ENCODE data around the gene DUSP2. TPM values are rescaled to one million over a fixed set of nuclear protein-coding genes. Genes with fewer than 3 reads are reported as not detected.

DUSP2 gene
- total and polyA plus RNA-seq, 2 experiments from 2014 or later: 6.6 to 13.0 TPM

DNA sequence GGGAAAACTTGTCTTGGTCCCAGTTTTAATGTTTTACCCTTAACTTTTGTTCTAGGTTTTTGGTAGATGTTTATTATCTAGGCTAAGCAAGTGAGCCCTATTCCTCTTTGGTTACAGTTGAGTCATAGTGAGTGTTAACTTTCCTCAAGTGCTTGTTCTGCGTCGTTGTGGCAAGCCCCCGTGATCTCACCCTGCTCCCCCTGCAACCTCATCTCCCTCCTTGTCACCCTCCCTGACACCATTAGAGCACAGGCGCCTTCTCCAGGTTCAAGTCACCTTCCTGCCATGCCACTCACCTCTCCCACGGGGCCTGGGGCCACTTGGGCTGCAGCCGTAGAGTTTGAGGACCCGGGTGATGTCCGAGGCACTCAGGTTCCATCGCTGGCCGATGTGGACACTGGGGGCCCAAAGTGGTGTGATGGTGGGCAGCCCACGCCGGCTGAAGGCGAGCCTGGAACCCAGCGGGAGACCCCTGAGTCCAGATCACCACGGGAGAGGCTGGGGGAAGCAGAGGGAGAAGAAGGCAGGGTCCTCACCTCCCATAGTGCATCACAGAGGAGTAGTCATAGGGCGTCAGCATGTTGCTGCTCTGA, 15.6 kb downstream of the DUSP2 start (continued):
- no peak for TF ChIP-seq ZNF114 (CRISPR knock-in tag; IDR thresholded peaks at IDR 0.05)
- TF ChIP-seq EZH2phosphoT487 (IDR thresholded peaks at IDR 0.05; ENCODE audit: unreplicated experiment): no peak
- TF ChIP-seq CREB1 (CRISPR knock-in tag; IDR thresholded peaks at IDR 0.05; ENCODE audit: low read depth): no peak

GRCh38 chr2:96128456-96128855, 16.8 kb downstream of the DUSP2 start:
- DNase-seq (ENCODE audit: low spot score) (no peak), ATAC-seq (no peak)
- Histone ChIP-seq H4K20me1 (replicated peaks; ENCODE audit: insufficient read depth) (no peaks in the 10 kb centered on the region), H3K36me3 (ENCODE audit: insufficient read depth) (no peaks in the 10 kb centered on the region), H3K27ac (ENCODE audit: low read depth) (no peak overlapping the region), H3K4me2 (no peak overlapping the region), H2AFZ (no peak overlapping the region), H3K27me3 (ENCODE audit: insufficient read depth) (no peaks in the 10 kb centered on the region), H3K79me2 (replicated peaks; ENCODE audit: insufficient read depth) (no peaks in the 10 kb centered on the region), H3K9me2 (ENCODE audit: insufficient read depth) (no peaks in the 10 kb centered on the region), H3K4me3 (no peak overlapping the region), H3F3A (replicated peaks; ENCODE audit: low read depth) (no peaks in the 10 kb centered on the region), H3K4me1 (ENCODE audit: insufficient read depth) (no peaks in the 10 kb centered on the region)
- no peaks in the 10 kb centered on the region for H3K4me1 Mint-ChIP-seq
- H3K27ac Mint-ChIP-seq: no peak overlapping the region
- H3K9me3 Mint-ChIP-seq: no peaks in the 10 kb centered on the region
- peaks cover 7% of the 10 kb centered on the region for H3K27me3 Mint-ChIP-seq (ENCODE audit: insufficient read depth, low read depth, poor library complexity)
- no peak for TF ChIP-seq CTCF (conservative IDR thresholded peaks at IDR 0.05; ENCODE audit: low read depth in 2 of 2)
- TF ChIP-seq ZNF114 (CRISPR knock-in tag; IDR thresholded peaks at IDR 0.05): no peak
- TF ChIP-seq NANOG (IDR thresholded peaks at IDR 0.05; ENCODE audit: borderline replicate concordance): no peak
- TF ChIP-seq JUNB (IDR thresholded peaks at IDR 0.05; ENCODE audit: unreplicated experiment): no peak
- no peak for TF ChIP-seq STAT1 (IDR thresholded peaks at IDR 0.05; ENCODE audit: unreplicated experiment)
- no peak for TF ChIP-seq POLR2AphosphoS5 (IDR thresholded peaks at IDR 0.05; ENCODE audit: low read depth)
- no peak for TF ChIP-seq EZH2phosphoT487 (IDR thresholded peaks at IDR 0.05; ENCODE audit: unreplicated experiment)
- TF ChIP-seq, protein P1, sequence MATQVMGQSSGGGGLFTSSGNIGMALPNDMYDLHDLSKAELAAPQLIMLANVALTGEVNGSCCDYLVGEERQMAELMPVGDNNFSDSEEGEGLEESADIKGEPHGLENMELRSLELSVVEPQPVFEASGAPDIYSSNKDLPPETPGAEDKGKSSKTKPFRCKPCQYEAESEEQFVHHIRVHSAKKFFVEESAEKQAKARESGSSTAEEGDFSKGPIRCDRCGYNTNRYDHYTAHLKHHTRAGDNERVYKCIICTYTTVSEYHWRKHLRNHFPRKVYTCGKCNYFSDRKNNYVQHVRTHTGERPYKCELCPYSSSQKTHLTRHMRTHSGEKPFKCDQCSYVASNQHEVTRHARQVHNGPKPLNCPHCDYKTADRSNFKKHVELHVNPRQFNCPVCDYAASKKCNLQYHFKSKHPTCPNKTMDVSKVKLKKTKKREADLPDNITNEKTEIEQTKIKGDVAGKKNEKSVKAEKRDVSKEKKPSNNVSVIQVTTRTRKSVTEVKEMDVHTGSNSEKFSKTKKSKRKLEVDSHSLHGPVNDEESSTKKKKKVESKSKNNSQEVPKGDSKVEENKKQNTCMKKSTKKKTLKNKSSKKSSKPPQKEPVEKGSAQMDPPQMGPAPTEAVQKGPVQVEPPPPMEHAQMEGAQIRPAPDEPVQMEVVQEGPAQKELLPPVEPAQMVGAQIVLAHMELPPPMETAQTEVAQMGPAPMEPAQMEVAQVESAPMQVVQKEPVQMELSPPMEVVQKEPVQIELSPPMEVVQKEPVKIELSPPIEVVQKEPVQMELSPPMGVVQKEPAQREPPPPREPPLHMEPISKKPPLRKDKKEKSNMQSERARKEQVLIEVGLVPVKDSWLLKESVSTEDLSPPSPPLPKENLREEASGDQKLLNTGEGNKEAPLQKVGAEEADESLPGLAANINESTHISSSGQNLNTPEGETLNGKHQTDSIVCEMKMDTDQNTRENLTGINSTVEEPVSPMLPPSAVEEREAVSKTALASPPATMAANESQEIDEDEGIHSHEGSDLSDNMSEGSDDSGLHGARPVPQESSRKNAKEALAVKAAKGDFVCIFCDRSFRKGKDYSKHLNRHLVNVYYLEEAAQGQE (IDR thresholded peaks at IDR 0.05; ENCODE audit: unreplicated experiment): no peak
- TF ChIP-seq ZNF331 (CRISPR knock-in tag; IDR thresholded peaks at IDR 0.05; ENCODE audit: low read depth): no peak
- no peak for TF ChIP-seq EZH2 (IDR thresholded peaks at IDR 0.05; ENCODE audit: low read depth, unreplicated experiment)
- TF ChIP-seq CREB1 (CRISPR knock-in tag; IDR thresholded peaks at IDR 0.05; ENCODE audit: low read depth): no peak
- TF ChIP-seq, protein P2, sequence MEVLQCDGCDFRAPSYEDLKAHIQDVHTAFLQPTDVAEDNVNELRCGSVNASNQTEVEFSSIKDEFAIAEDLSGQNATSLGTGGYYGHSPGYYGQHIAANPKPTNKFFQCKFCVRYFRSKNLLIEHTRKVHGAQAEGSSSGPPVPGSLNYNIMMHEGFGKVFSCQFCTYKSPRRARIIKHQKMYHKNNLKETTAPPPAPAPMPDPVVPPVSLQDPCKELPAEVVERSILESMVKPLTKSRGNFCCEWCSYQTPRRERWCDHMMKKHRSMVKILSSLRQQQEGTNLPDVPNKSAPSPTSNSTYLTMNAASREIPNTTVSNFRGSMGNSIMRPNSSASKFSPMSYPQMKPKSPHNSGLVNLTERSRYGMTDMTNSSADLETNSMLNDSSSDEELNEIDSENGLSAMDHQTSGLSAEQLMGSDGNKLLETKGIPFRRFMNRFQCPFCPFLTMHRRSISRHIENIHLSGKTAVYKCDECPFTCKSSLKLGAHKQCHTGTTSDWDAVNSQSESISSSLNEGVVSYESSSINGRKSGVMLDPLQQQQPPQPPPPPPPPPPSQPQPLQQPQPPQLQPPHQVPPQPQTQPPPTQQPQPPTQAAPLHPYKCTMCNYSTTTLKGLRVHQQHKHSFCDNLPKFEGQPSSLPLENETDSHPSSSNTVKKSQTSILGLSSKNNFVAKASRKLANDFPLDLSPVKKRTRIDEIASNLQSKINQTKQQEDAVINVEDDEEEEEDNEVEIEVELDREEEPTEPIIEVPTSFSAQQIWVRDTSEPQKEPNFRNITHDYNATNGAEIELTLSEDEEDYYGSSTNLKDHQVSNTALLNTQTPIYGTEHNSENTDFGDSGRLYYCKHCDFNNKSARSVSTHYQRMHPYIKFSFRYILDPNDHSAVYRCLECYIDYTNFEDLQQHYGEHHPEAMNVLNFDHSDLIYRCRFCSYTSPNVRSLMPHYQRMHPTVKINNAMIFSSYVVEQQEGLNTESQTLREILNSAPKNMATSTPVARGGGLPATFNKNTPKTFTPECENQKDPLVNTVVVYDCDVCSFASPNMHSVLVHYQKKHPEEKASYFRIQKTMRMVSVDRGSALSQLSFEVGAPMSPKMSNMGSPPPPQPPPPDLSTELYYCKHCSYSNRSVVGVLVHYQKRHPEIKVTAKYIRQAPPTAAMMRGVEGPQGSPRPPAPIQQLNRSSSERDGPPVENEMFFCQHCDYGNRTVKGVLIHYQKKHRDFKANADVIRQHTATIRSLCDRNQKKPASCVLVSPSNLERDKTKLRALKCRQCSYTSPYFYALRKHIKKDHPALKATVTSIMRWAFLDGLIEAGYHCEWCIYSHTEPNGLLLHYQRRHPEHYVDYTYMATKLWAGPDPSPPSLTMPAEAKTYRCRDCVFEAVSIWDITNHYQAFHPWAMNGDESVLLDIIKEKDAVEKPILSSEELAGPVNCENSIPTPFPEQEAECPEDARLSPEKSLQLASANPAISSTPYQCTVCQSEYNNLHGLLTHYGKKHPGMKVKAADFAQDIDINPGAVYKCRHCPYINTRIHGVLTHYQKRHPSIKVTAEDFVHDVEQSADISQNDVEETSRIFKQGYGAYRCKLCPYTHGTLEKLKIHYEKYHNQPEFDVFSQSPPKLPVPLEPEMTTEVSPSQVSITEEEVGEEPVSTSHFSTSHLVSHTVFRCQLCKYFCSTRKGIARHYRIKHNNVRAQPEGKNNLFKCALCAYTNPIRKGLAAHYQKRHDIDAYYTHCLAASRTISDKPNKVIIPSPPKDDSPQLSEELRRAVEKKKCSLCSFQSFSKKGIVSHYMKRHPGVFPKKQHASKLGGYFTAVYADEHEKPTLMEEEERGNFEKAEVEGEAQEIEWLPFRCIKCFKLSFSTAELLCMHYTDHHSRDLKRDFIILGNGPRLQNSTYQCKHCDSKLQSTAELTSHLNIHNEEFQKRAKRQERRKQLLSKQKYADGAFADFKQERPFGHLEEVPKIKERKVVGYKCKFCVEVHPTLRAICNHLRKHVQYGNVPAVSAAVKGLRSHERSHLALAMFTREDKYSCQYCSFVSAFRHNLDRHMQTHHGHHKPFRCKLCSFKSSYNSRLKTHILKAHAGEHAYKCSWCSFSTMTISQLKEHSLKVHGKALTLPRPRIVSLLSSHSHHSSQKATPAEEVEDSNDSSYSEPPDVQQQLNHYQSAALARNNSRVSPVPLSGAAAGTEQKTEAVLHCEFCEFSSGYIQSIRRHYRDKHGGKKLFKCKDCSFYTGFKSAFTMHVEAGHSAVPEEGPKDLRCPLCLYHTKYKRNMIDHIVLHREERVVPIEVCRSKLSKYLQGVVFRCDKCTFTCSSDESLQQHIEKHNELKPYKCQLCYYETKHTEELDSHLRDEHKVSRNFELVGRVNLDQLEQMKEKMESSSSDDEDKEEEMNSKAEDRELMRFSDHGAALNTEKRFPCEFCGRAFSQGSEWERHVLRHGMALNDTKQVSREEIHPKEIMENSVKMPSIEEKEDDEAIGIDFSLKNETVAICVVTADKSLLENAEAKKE (CRISPR knock-in tag; IDR thresholded peaks at IDR 0.05): no peak
- no peak for TF ChIP-seq ETS1 (IDR thresholded peaks at IDR 0.05)
- no peaks in the 10 kb centered on the region; the same call in 2 of the 3 replicates for H3K36me3 Mint-ChIP-seq (ENCODE audit: low read depth)
- no peak overlapping the region for H3K4me3 Mint-ChIP-seq

Measured in GM23338 (cell line).